HepG2 (cell line): ENCODE results near the gene HAND1. TPM values are rescaled to one million over a fixed set of nuclear protein-coding genes. Genes with fewer than 3 reads are reported as not detected.

Experiments
- ATAC-seq: fragments of 200-7000 bp; cut with Tn5 transposase; 3 replicates; pipeline ENCODE4 v1.9.1; 2020; ENCODE audit warnings: mild to moderate bottlenecking, moderate library complexity
- BruUV-seq: library from RNA; stranded (reverse); fragments of 400-500 nt; replicated peaks from 2 replicates; lab custom pipeline; 2021; lab: Mats Ljungman, UMichigan
- CTCF ChIA-PET: fragments of 300-600 bp; formaldehyde crosslinking; extraction: SDS; loops from one replicate; lab custom pipeline; 2021; ENCODE audit warnings: low total read pairs, inconsistent platforms, low intra/inter-chr PET ratio; lab: Yijun Ruan, JAX
- POLR2A ChIA-PET: fragments of 350-600 bp; sonication (Branson Sonifier 250); formaldehyde crosslinking; loops from one replicate; lab custom pipeline; 2020; ENCODE audit warnings: antibody characterized with exemption, inconsistent platforms; lab: Yijun Ruan, JAX
- DNase-seq: peaks from one replicate; pipeline ENCODE4 v3.0.0-alpha.2; 2015; ENCODE audit warnings: low spot score
- FAIRE-seq: peaks from 3 replicates; lab custom pipeline; 2011; peaks lifted over from hg19 to GRCh38; lab: Jason Lieb, UNC
- H2AFZ ChIP-seq: one replicate; pipeline ENCODE4 v1.6.1; 2011; ENCODE audit warnings: low read length, inconsistent platforms
- H3K27ac ChIP-seq: fragments of 300-600 bp; 3 replicates; pipeline ENCODE4 v1.8.0; 2011; ENCODE audit warnings: mixed run types, mild to moderate bottlenecking, mixed read lengths, low read length, inconsistent platforms; ENCODE audit not compliant: insufficient read depth; ENCODE audit errors: extremely low read length
- H3K27me3 ChIP-seq, 2 experiments: fragments of 200-600 bp in 1 of 2; 2 replicates in 1 of 2; 3 replicates in 1 of 2; pipeline versions ENCODE4 v1.6.0 to v1.8.0; 2011; ENCODE audit warnings: low read length in 2 of 2, mild to moderate bottlenecking in 2 of 2, moderate library complexity in 2 of 2, inconsistent platforms in 1 of 2; ENCODE audit not compliant: insufficient read depth in 2 of 2, control insufficient read depth in 1 of 2
- H3K36me3 ChIP-seq, 2 experiments: fragments of 200-600 bp in 1 of 2; replicated peaks in 1 of 2; 2 replicates in 1 of 2; 3 replicates in 1 of 2; pipeline versions ENCODE4 v1.5.1 to v1.8.0; 2011; ENCODE audit warnings: low read length in 2 of 2, inconsistent platforms in 1 of 2; ENCODE audit not compliant: insufficient read depth in 2 of 2, control insufficient read depth in 1 of 2
- H3K4me1 ChIP-seq: 2 replicates; pipeline ENCODE4 v1.5.1; 2012; ENCODE audit warnings: low read length, inconsistent platforms; ENCODE audit not compliant: insufficient read depth
- H3K4me2 ChIP-seq: 2 replicates; pipeline ENCODE4 v1.6.0; 2011; ENCODE audit warnings: low read depth, low read length, inconsistent platforms
- H3K4me3 ChIP-seq, 3 experiments: fragments of 200-600 bp in 1 of 3; sonication (generic), shearing (Covaris generic) in 1 of 3; replicated peaks in 1 of 3; 2 replicates each; pipeline ENCODE4 v1.5.1; 2011 to 2016; ENCODE audit warnings: low read length in 3 of 3, inconsistent platforms in 2 of 3, low read depth in 2 of 3, mild to moderate bottlenecking in 2 of 3, control low read depth in 1 of 3, mixed read lengths in 1 of 3; ENCODE audit not compliant: insufficient read depth in 1 of 3
- H3K79me2 ChIP-seq: one replicate; pipeline ENCODE4 v1.6.1; 2011; ENCODE audit warnings: low read length, inconsistent platforms; ENCODE audit not compliant: insufficient read depth
- H3K9ac ChIP-seq: 2 replicates; pipeline ENCODE4 v1.6.0; 2011; ENCODE audit warnings: mild to moderate bottlenecking, low read depth, low read length, inconsistent platforms; ENCODE audit not compliant: insufficient read depth
- H3K9me3 ChIP-seq: 2 replicates; pipeline ENCODE4 v1.5.1; 2012; ENCODE audit warnings: mild to moderate bottlenecking, low read length
- H4K20me1 ChIP-seq: 2 replicates; pipeline ENCODE4 v1.6.0; 2011; ENCODE audit warnings: inconsistent platforms, mild to moderate bottlenecking, low read length, moderate library complexity; ENCODE audit not compliant: insufficient read depth
- AHDC1 ChIP-seq: sonication (generic); formaldehyde crosslinking; IDR thresholded peaks from 2 replicates; pipeline ENCODE4 v1.5.1; 2020; ENCODE audit warnings: mild to moderate bottlenecking, missing genetic modification reagents, borderline replicate concordance
- BCL3 ChIP-seq: sonication (generic); formaldehyde crosslinking; IDR thresholded peaks from 2 replicates; pipeline ENCODE4 v1.5.1; 2020; ENCODE audit warnings: mild to moderate bottlenecking, missing genetic modification reagents, moderate library complexity
- DRAP1 ChIP-seq: IDR thresholded peaks from 2 replicates; pipeline ENCODE4 v1.6.1; 2016; ENCODE audit warnings: missing genetic modification reagents, missing compliant biosample characterization
- ETV6 ChIP-seq: sonication (generic); formaldehyde crosslinking; conservative IDR thresholded peaks from 2 replicates; pipeline ENCODE4 v1.4.0; 2020; ENCODE audit warnings: missing genetic modification reagents
- HOXA3 ChIP-seq: sonication (generic); formaldehyde crosslinking; IDR thresholded peaks from 2 replicates; pipeline ENCODE4 v1.5.0; 2020; ENCODE audit warnings: missing genetic modification reagents
- LCORL ChIP-seq, 2 experiments: fragments of 450-650 bp in 1 of 2; sonication (generic) in 1 of 2; formaldehyde crosslinking in 1 of 2; IDR thresholded peaks; 2 replicates each; pipeline versions ENCODE4 v1.5.0 to v1.6.1; 2017 to 2020; ENCODE audit warnings: antibody characterized with exemption in 1 of 2, missing genetic modification reagents in 1 of 2
- NCOA2 ChIP-seq: sonication (generic); formaldehyde crosslinking; IDR thresholded peaks from 2 replicates; pipeline ENCODE4 v1.8.0; 2022; ENCODE audit warnings: inconsistent platforms
- NFIB ChIP-seq: sonication (generic); formaldehyde crosslinking; IDR thresholded peaks from 2 replicates; pipeline ENCODE4 v1.9.0; 2021; ENCODE audit warnings: missing genetic modification reagents, mild to moderate bottlenecking, borderline replicate concordance
- POLR2A ChIP-seq, 2 experiments: IDR thresholded peaks; 2 replicates each; pipeline ENCODE4 v1.6.1; 2011; ENCODE audit warnings: low read depth in 2 of 2, low read length in 2 of 2, mild to moderate bottlenecking in 1 of 2, moderate library complexity in 1 of 2; ENCODE audit not compliant: insufficient read depth in 1 of 2
- RFX1 ChIP-seq: fragments of 450-650 bp; IDR thresholded peaks from 2 replicates; pipeline ENCODE4 v1.6.1; 2017
- TFAP4 ChIP-seq: sonication (generic); IDR thresholded peaks from 2 replicates; pipeline ENCODE4 v1.6.1; 2016; ENCODE audit warnings: low read depth, borderline replicate concordance
- YY1 ChIP-seq: IDR thresholded peaks from 2 replicates; pipeline ENCODE4 v1.6.1; 2011; ENCODE audit warnings: low read length, low read depth, moderate library complexity, mild to moderate bottlenecking; ENCODE audit not compliant: insufficient read depth, insufficient replicate concordance
- ZBTB25 ChIP-seq: IDR thresholded peaks from 2 replicates; pipeline ENCODE4 v1.6.1; 2018; ENCODE audit warnings: missing genetic modification reagents
- ZNF232 ChIP-seq: sonication (generic); formaldehyde crosslinking; IDR thresholded peaks from 2 replicates; pipeline ENCODE4 v1.4.0; 2020; ENCODE audit warnings: missing genetic modification reagents, borderline replicate concordance
- ZNF772 ChIP-seq: sonication (generic); formaldehyde crosslinking; IDR thresholded peaks from 2 replicates; pipeline ENCODE4 v1.5.0; 2020; ENCODE audit warnings: mild to moderate bottlenecking, missing genetic modification reagents
- ZNF792 ChIP-seq: IDR thresholded peaks from 2 replicates; pipeline ENCODE4 v1.6.1; 2016
- ZNF839 ChIP-seq: sonication (generic); formaldehyde crosslinking; IDR thresholded peaks from 2 replicates; pipeline ENCODE4 v1.4.0; 2020; ENCODE audit warnings: missing genetic modification reagents, mild to moderate bottlenecking, borderline replicate concordance
- ZNF891 ChIP-seq: sonication (generic); formaldehyde crosslinking; IDR thresholded peaks from 2 replicates; pipeline ENCODE4 v1.5.0; 2020; ENCODE audit warnings: mild to moderate bottlenecking, missing genetic modification reagents
- WGBS: methylation state at CpG from one replicate; pipeline ENCODE4 v1.1.6; 2017; ENCODE audit warnings: low lambda C conversion rate; 5-methylcytosine and 5-hydroxymethylcytosine counted together
- in situ Hi-C: cut with HindIII; loops from 2 replicates; pipeline ENCODE4 v1.10.0; 2017; ENCODE audit warnings: low pct_unique_long_range_greater_than_20kb; ENCODE audit not compliant: extremely low pct_ligation_motif_present
- intact Hi-C: fragments of 100-400 bp; cut with micrococcal nuclease; formaldehyde crosslinking; loops from one replicate; pipeline ENCODE4 v1.10.0; 2022; ENCODE audit not compliant: unreplicated experiment
- polyA plus RNA-seq, 8 experiments: library from polyadenylated mRNA; depleted of rRNA in 3 of 8; stranded (reverse) in 7 of 8; unstranded in 1 of 8; fragments of >200 nt; fragmentation: Illumina TruSeq in 4 of 8; extraction: Trizol in 4 of 8; gene quantifications; 2 replicates each; pipeline versions ENCODE4 v1.2.1 to v1.2.3, GENCODE V29; 2011 to 2016; ENCODE audit warnings: low read depth in 4 of 8, missing spikeins in 1 of 8, mixed read lengths in 1 of 8; ENCODE audit not compliant: insufficient read depth in 1 of 8
- total RNA-seq, 5 experiments: library from RNA; depleted of rRNA; stranded (reverse); fragments of >200 nt; fragmentation: Illumina TruSeq; extraction: Trizol; gene quantifications; 2 replicates each; pipeline ENCODE4 v1.2.3, GENCODE V29; 2016; ENCODE audit warnings: low read depth in 1 of 5

HAND1 gene
- total and polyA plus RNA-seq, 2 of the 13 experiments (the other 11 are each of a cell fraction or from before 2014, with no cell fraction given), result not detected

GRCh38 chr5:154518438-154518867 is 40.4 kb upstream of the HAND1 start:
- in situ Hi-C loops (no loop called here), intact Hi-C loops (no loop called here)
- DNase-seq (no peak), FAIRE-seq (no peak), ATAC-seq (no peak)
- H3K4me3 ChIP-seq, result no peak overlapping the region
- no TSS peak for BruUV-seq
- H3K4me2 ChIP-seq, result no peak overlapping the region
- H2AFZ ChIP-seq, result no peak overlapping the region
- no peaks in the 10 kb centered on the region for H4K20me1 ChIP-seq
- no peaks in the 10 kb centered on the region for H3K79me2 ChIP-seq
- no peaks in the 10 kb centered on the region for H3K9me3 ChIP-seq
- peaks cover 0 to 10% of the 10 kb centered on the region in 2 experiments; a peak in 1 of 5 replicates for H3K27me3 ChIP-seq
- H3K9ac ChIP-seq, result no peak overlapping the region
- no peaks in the 10 kb centered on the region for H3K4me1 ChIP-seq
- ChIA-PET CTCF (no interaction called here), POLR2A (no interaction called here)
- no peak overlapping the region for H3K27ac ChIP-seq
- 27% methylated on average over 3 of the region's 8 CpGs for WGBS
- no peaks in the 10 kb centered on the region for H3K36me3 ChIP-seq
- TF ChIP-seq RFX1 (no peak), ZNF891 (CRISPR knock-in tag) (no peak), ZNF772 (no peak), NFIB (CRISPR knock-in tag) (no peak), NCOA2 (CRISPR knock-in tag) (no peak), DRAP1 (CRISPR knock-in tag) (no peak), BCL3 (CRISPR knock-in tag) (no peak), ETV6 (CRISPR knock-in tag) (no peak), TFAP4 (no peak), POLR2A (IDR thresholded peaks at IDR 0.05; ENCODE audit: insufficient read depth in 1 of 2, low read depth in 2 of 2, low read length in 2 of 2) (no peak), ZNF792 (CRISPR knock-in tag) (no peak), AHDC1 (CRISPR knock-in tag) (no peak), ZBTB25 (CRISPR knock-in tag) (no peak), ZNF232 (CRISPR knock-in tag) (no peak), HOXA3 (CRISPR knock-in tag) (no peak), LCORL (IDR thresholded peaks at IDR 0.05) (no peak), LCORL (CRISPR knock-in tag; IDR thresholded peaks at IDR 0.05) (no peak), YY1 (no peak), ZNF839 (CRISPR knock-in tag) (no peak)
